HCT116 (cell line): ENCODE data around the gene IFNLR1. TPM values are rescaled to one million over a fixed set of nuclear protein-coding genes. Genes with fewer than 3 reads are reported as not detected.

Source experiments
- ATAC-seq: fragments of 200-7000 bp; cut with Tn5 transposase; 2 replicates; pipeline ENCODE4 v1.9.1; 2020; ENCODE audit warnings: mild to moderate bottlenecking, moderate library complexity
- BruUV-seq: library from RNA; stranded (reverse); fragments of 400-500 nt; replicated peaks from 2 replicates; lab custom pipeline; 2021; lab: Mats Ljungman, UMichigan
- CTCF ChIA-PET: fragments of 300-600 bp; sonication (Branson Sonifier 250); formaldehyde crosslinking; loops from one replicate; lab custom pipeline; 2021; ENCODE audit warnings: antibody characterized with exemption; lab: Charles Lee
- POLR2A ChIA-PET: fragments of 300-600, 350-600 bp; sonication (Branson Sonifier 250); formaldehyde crosslinking; loops from one replicate; lab custom pipeline; 2021; ENCODE audit warnings: antibody characterized with exemption; lab: Charles Lee
- RAD21 ChIA-PET, 2 experiments: fragments of 300-600 bp; sonication (Branson Sonifier 250); formaldehyde crosslinking; loops; one replicate each; lab custom pipeline; 2023; ENCODE audit warnings: low total read pairs in 2 of 2; ENCODE audit not compliant: uncharacterized antibody in 2 of 2, unreplicated experiment in 2 of 2, low non-redundant PET in 1 of 2; lab: Charles Lee
- DNase-seq: peaks from one replicate; pipeline ENCODE4 v3.0.0-alpha.2; 2010; ENCODE audit warnings: low read depth, low spot score
- H2AFZ ChIP-seq: fragments of 200-600 bp; shearing (Covaris generic), sonication (generic); 2 replicates; pipeline ENCODE4 v1.6.1; 2017; ENCODE audit warnings: low read depth, mixed run types, mixed read lengths, antibody characterized with exemption, low read length; ENCODE audit not compliant: poor library complexity, severe bottlenecking
- H3K27ac ChIP-seq: 2 replicates; pipeline ENCODE4 v1.5.1; 2012; ENCODE audit warnings: low read depth, low read length
- H3K27me3 ChIP-seq: fragments of 200-600 bp; sonication (generic); 2 replicates; pipeline ENCODE4 v1.6.1; 2016; ENCODE audit warnings: mixed run types, low read length, mixed read lengths; ENCODE audit not compliant: insufficient read depth
- H3K36me3 ChIP-seq, 2 experiments: fragments of 200-500 bp in 1 of 2; fragments of 200-600 bp in 1 of 2; sonication (Bioruptor generic) in 1 of 2; sonication (generic) in 1 of 2; 2 replicates each; pipeline versions ENCODE4 v1.5.1 to v1.6.1; 2014 to 2016; ENCODE audit warnings: low read length in 2 of 2, inconsistent platforms in 1 of 2, mixed read lengths in 1 of 2, mixed run types in 1 of 2; ENCODE audit not compliant: insufficient read depth in 2 of 2, control insufficient read depth in 1 of 2
- H3K4me1 ChIP-seq, 2 experiments: fragments of 200-600 bp in 1 of 2; sonication (generic) in 1 of 2; 2 replicates each; pipeline versions ENCODE4 v1.5.1 to v1.6.1; 2012 to 2017; ENCODE audit warnings: low read length in 2 of 2, inconsistent platforms in 1 of 2, mild to moderate bottlenecking in 1 of 2, mixed read lengths in 1 of 2, mixed run types in 1 of 2, moderate library complexity in 1 of 2; ENCODE audit not compliant: insufficient read depth in 2 of 2, control insufficient read depth in 1 of 2
- H3K4me2 ChIP-seq: fragments of 200-600 bp; sonication (generic); 2 replicates; pipeline ENCODE4 v1.6.1; 2017; ENCODE audit warnings: mixed run types, low read length, mixed read lengths
- H3K4me3 ChIP-seq, 2 experiments: fragments of 200-600 bp in 1 of 2; sonication (generic) in 1 of 2; replicated peaks in 1 of 2; 2 replicates each; pipeline ENCODE4 v1.5.1; 2011 to 2016; ENCODE audit warnings: low read length in 2 of 2, control low read depth in 1 of 2, low read depth in 1 of 2, mild to moderate bottlenecking in 1 of 2, mixed read lengths in 1 of 2, mixed run types in 1 of 2
- H3K79me2 ChIP-seq: fragments of 200-600 bp; sonication (generic); 2 replicates; pipeline ENCODE4 v1.6.1; 2017; ENCODE audit warnings: mild to moderate bottlenecking, mixed run types, low read length, moderate library complexity, mixed read lengths; ENCODE audit not compliant: insufficient read depth
- H3K9ac ChIP-seq: fragments of 200-600 bp; sonication (generic); 2 replicates; pipeline ENCODE4 v1.6.1; 2016; ENCODE audit warnings: low read length, mixed read lengths
- H3K9me2 ChIP-seq: fragments of 200-600 bp; sonication (generic), shearing (Covaris generic); 2 replicates; pipeline ENCODE4 v1.6.1; 2017; ENCODE audit warnings: mixed run types, mild to moderate bottlenecking, moderate library complexity; ENCODE audit not compliant: insufficient read depth
- H3K9me3 ChIP-seq, 2 experiments: fragments of 200-500 bp in 1 of 2; fragments of 200-600 bp in 1 of 2; sonication (Bioruptor generic) in 1 of 2; sonication (generic) in 1 of 2; 2 replicates each; pipeline ENCODE4 v1.6.1; 2014 to 2017; ENCODE audit warnings: low read length in 2 of 2, mixed read lengths in 2 of 2, inconsistent platforms in 1 of 2, low read depth in 1 of 2, mild to moderate bottlenecking in 1 of 2, mixed run types in 1 of 2, moderate library complexity in 1 of 2; ENCODE audit not compliant: control insufficient read depth in 1 of 2, insufficient read depth in 1 of 2
- H4K20me1 ChIP-seq: fragments of 200-600 bp; sonication (generic), shearing (Covaris generic); 2 replicates; pipeline ENCODE4 v1.6.1; 2017; ENCODE audit warnings: mixed run types, mild to moderate bottlenecking, moderate library complexity; ENCODE audit not compliant: insufficient read depth
- EGR1 ChIP-seq: IDR thresholded peaks from 2 replicates; pipeline ENCODE4 v1.6.1; 2012; ENCODE audit warnings: low read depth
- ELF1 ChIP-seq: IDR thresholded peaks from 2 replicates; pipeline ENCODE4 v1.6.1; 2012; ENCODE audit warnings: low read depth, borderline replicate concordance
- POLR2AphosphoS5 ChIP-seq: IDR thresholded peaks from 2 replicates; pipeline ENCODE4 v1.6.1; 2011; ENCODE audit warnings: mild to moderate bottlenecking, low read depth, low read length, moderate library complexity
- intact Hi-C: fragments of 100-400 bp; cut with micrococcal nuclease; formaldehyde crosslinking; loops from 2 replicates; pipeline ENCODE4 v1.10.0; 2022
- total RNA-seq: library from RNA; stranded (reverse); gene quantifications from one replicate; pipeline ENCODE4 v1.2.1, GENCODE V29; 2021; ENCODE audit not compliant: unreplicated experiment
- TF ChIP-seq, protein P1 (sequence below), 3 experiments: fragments of 200-600 bp in 1 of 3; sonication (generic) in 1 of 3; IDR thresholded peaks in 2 of 3; conservative IDR thresholded peaks in 1 of 3; 2 replicates each; pipeline ENCODE4 v1.5.1; 2012 to 2017; ENCODE audit warnings: low read depth in 2 of 3, low read length in 2 of 3, antibody characterized with exemption in 1 of 3, borderline replicate concordance in 1 of 3, control low read depth in 1 of 3, mild to moderate bottlenecking in 1 of 3, mixed read lengths in 1 of 3, mixed run types in 1 of 3, moderate library complexity in 1 of 3; ENCODE audit not compliant: insufficient read depth in 1 of 3

The IFNLR1 gene
- total RNA-seq, 1 experiment from 2014 or later, result 7.6 TPM

DNA sequence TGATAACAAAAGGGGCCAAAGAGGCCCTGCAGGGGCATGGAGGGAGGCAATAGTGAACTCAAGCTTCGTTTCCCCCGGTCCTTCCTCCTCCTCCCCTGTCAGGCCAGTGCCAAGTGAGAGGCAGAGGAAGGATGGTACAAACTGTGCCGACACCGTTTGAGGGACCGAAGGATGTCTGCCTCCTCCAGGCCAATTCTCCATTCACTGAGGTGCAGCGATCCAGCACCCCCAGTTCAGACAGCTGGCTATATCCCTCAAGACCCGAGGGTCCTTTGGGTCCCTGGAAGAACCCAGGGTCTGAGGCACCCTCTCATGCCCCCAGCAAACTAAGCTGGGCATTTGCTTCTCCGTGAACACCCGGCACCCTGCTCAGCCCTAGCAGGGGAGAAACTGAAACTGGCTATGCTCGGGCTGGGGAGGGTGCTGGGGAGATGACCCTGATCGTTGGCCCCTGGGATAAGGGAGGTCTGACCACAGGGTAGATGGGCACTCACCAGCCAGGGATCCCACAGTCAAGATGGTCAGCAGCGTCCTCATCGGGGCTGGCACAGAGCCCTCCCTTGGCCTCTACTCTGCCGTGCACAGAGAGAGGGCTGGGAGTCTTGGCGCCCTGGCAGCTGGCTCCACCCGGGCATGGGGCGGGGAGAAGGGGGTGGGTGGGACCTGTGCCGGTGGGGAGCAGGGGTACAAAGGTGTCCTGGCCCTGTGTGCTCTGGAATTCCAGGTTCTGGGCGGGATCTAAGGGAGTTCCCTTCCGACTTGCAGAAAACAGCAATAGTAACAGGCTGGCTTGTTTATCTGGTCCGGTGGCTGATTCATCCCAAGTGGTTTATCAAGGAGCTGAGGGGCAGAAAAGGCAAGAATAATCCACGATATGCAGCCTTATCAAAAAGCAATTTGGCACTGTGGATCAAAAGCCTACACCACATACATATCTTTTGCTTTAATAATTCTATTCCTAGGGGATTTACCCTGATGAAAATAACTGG is 44.2 kb downstream of the IFNLR1 start, which contains the start of gene IL22RA1:
TSS of gene IL22RA1 (minus strand) at position 595 of the 989 bp plus-strand sequence. CDS start at position 537, 58 bp downstream.
- no peaks in the 10 kb centered on the region for H3K27me3 ChIP-seq
- H3K36me3 ChIP-seq, result no peaks in the 10 kb centered on the region
- intact Hi-C loops, result no loop called here
- H3K9ac ChIP-seq, result peak within 1 kb of the TSS; percentile 72
- peak within 1 kb of the TSS; percentile 64 to 73 for H3K4me3 ChIP-seq
- peak within 1 kb of the TSS; percentile 59 for H2AFZ ChIP-seq
- H3K4me2 ChIP-seq, result peak within 1 kb of the TSS; percentile 92
- peak within 1 kb of the TSS; percentile 19; the same call in 1 of the 2 replicates for H3K27ac ChIP-seq
- BruUV-seq, result no TSS peak
- RAD21 ChIA-PET, result no interaction called here
- CTCF ChIA-PET, result interaction anchor here (0.7 kb wide), 1 partner anchor 250 kb away, joined by 3 read pairs; no protein-coding TSS in a partner anchor
- no peaks in the 10 kb centered on the region for H3K79me2 ChIP-seq
- H3K4me1 ChIP-seq, result peaks cover 10 to 20% of the 10 kb centered on the region in 2 experiments
- POLR2A ChIA-PET, result no interaction called here
- no peaks in the 10 kb centered on the region for H3K9me2 ChIP-seq
- H4K20me1 ChIP-seq, result no peaks in the 10 kb centered on the region
- ATAC-seq (peak; percentile 95), DNase-seq (peak; percentile 34)
- TF ChIP-seq, protein P1, sequence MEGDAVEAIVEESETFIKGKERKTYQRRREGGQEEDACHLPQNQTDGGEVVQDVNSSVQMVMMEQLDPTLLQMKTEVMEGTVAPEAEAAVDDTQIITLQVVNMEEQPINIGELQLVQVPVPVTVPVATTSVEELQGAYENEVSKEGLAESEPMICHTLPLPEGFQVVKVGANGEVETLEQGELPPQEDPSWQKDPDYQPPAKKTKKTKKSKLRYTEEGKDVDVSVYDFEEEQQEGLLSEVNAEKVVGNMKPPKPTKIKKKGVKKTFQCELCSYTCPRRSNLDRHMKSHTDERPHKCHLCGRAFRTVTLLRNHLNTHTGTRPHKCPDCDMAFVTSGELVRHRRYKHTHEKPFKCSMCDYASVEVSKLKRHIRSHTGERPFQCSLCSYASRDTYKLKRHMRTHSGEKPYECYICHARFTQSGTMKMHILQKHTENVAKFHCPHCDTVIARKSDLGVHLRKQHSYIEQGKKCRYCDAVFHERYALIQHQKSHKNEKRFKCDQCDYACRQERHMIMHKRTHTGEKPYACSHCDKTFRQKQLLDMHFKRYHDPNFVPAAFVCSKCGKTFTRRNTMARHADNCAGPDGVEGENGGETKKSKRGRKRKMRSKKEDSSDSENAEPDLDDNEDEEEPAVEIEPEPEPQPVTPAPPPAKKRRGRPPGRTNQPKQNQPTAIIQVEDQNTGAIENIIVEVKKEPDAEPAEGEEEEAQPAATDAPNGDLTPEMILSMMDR (IDR thresholded peaks at IDR 0.05 in 2 of 3, conservative IDR thresholded peaks at IDR 0.05 in 1 of 3; ENCODE audit: borderline replicate concordance in 1 of 3, insufficient read depth in 1 of 3, low read depth in 2 of 3, low read length in 2 of 3), result peak in 1 of 3 experiments; percentile 6; a peak in 1 of 6 replicates
- TF ChIP-seq POLR2AphosphoS5, result peak; percentile 75
- TF ChIP-seq ELF1, result no peak
- TF ChIP-seq EGR1, result no peak
- TF ChIP-seq, all 23 proteins: peak for 2
- H3K9me3 ChIP-seq, result no peaks in the 10 kb centered on the region; a peak in 1 of 4 replicates
